T-helper 2 cell treated with Interferon-gamma antibody and Interleukin-4, amounts not matched to agents 100 ng/mL and 5 ng/mL, for 36 hours (primary cell): Measurements from ENCODE around the gene CNTN2. TPM values are rescaled to one million over a fixed set of nuclear protein-coding genes. Genes with fewer than 3 reads are reported as not detected.

ENCODE experiments used
- intact Hi-C: fragments of 100-400 bp; cut with micrococcal nuclease; formaldehyde crosslinking; loops from one replicate; pipeline ENCODE4 v1.15.1; 2023
- total RNA-seq: library from RNA; stranded (reverse); gene quantifications from 2 replicates; pipeline ENCODE4 v1.2.3, GENCODE V29; 2022

CNTN2 gene
- total RNA-seq, 1 donor from 2014 or later = not detected

DNA sequence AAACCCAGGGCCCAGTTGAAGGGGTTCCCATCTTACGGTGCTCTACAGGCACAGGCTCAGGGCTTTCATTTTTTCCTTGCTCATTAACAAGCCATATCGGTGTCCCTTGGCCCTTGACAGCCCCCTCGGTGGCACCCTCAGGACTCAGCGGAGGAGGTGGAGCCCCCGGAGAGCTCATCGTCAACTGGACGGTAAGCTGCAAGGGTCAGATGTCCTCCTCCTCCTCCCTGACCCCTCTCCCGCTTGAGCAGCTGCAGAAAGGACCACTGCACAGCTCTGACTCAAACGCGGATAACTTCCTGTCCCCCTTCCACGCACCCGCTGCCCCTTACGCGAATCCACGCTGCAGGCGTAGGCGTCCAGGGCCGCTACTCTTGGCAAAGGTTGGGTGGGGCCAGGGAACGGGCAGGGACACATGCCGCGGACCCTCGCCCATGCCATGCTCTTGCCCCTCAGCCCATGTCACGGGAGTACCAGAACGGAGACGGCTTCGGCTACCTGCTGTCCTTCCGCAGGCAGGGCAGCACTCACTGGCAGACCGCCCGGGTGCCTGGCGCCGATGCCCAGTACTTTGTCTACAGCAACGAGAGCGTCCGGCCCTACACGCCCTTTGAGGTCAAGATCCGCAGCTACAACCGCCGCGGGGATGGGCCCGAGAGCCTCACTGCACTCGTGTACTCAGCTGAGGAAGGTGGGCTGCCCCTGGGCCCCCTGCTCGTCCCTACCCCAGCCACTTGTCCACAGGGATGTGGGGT is 26.5 kb downstream of the CNTN2 start:
- intact Hi-C loops = no loop called here

DNA sequence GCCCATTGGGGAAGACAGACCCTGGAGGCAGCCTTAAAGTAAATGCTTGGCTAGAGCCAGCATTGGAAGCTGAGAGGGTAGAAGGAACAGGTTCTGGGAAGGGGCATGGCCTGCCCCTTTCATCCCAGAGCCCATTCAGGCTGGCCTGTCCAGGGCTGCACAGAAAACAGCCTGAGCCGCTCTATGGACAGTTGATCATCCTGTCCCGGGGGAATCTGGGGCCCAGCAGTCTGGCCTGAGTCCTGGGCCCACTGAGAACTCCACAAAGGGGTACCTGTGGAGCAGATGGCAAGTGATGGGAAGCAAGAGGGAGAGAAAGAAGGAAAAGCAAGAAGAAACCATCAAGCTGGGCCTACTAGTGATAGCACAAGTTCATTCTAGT is 28.0 kb downstream of the CNTN2 start:
- intact Hi-C loops = no loop called here

DNA sequence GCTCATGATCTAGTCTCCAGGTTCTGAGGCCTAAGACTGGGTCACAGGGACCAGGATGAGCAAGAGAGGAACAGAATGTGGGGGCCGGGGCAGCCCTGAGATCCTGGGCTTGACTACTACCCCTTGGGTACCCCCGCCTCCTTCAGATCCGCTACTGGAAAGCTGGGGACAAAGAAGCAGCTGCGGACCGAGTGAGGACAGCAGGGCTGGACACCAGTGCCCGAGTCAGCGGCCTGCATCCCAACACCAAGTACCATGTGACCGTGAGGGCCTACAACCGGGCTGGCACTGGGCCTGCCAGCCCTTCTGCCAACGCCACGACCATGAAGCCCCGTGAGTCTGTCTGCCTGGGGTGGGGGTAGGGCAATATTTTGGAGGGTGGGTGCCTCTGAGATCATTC is 28.8 kb downstream of the CNTN2 start:
- intact Hi-C loops = no loop called here

DNA sequence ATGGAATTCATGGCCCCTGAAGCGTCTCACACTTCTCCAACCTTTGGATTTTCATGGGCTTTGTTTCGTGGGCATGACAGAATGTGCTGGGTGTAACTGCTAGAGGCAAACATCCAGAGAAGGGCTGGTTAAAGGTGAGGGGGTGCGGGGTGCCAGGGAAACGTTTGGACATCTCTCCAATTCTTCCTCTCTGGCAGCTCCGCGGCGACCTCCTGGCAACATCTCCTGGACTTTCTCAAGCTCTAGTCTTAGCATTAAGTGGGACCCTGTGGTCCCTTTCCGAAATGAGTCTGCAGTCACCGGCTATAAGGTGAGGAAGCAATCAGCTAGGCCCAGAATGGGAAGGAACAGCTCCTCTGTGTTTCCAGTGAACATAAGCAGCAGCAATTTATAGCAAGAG is 29.3 kb downstream of the CNTN2 start:
- intact Hi-C loops = no loop called here

DNA sequence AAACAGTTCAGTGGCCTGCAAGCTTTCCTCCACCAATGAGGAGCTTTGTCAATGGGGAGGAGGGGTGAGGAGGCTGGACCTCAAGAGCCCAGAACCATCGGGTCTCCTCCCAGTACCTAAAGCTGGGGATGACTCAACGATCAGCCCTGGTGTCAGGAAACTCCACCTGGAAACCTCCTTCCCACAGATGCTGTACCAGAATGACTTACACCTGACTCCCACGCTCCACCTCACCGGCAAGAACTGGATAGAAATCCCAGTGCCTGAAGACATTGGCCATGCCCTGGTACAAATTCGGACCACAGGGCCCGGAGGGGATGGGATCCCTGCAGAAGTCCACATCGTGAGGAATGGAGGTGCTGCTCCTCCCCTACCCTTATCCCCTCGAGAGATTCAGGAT is 29.9 kb downstream of the CNTN2 start:
- intact Hi-C loops = no loop called here

DNA sequence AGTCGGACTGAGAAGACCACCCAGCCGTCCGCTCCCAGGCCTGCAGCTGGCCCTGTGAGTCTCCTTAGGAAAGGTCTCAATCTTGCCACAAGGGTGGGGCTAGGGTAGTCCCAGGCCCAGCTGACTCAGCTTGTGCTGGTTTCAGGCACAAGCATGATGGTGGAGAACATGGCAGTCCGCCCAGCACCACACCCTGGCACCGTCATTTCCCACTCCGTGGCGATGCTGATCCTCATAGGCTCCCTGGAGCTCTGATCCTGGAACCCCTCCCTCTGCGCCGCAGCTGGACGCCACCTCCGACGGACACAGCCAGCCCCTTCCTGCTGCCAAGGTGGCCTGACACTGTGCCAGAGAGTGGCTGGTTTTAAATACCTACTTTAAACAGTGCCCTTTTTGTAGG is 30.5 kb downstream of the CNTN2 start:
- intact Hi-C loops = no loop called here

DNA sequence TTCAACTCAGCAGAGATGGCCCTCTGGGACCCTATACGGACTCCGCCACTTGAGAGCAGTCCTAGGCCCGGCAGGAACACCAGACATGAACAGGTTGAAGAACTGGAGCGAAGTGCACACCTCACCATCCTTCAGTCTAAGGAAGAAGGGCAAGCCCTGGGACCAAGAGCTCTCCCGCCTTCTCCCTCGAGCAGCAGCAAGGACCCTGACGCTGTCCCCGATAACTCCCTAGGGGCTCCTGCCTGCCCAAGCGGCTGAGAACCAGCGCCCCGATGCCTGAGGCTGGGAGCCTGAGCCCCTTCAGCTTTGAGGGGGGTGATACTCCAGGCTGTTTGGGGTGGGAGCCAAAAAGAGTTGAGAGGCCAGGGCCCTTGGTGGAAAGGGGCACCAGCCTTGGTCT is 31.1 kb downstream of the CNTN2 start:
- intact Hi-C loops = no loop called here

DNA sequence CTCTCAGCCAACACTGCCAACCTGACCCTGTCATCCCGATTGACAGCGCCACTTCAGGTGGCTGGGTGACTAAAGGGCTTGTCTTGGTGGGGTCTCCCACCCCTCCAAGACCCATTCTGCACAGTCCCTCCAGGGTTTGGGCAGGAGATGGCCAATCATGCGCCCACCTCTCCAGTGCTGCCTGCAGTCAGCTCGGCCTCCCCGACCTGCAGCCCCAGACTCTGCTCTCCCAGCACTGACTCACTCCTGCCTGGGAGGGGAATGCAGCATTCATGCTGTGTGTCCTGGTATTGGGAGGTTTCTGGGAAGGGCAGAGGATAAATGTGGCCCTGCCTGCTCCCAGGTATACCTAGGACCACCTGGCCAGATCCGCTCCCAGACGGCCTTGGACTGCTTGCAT is 31.5 kb downstream of the CNTN2 start:
- intact Hi-C loops = no loop called here

DNA sequence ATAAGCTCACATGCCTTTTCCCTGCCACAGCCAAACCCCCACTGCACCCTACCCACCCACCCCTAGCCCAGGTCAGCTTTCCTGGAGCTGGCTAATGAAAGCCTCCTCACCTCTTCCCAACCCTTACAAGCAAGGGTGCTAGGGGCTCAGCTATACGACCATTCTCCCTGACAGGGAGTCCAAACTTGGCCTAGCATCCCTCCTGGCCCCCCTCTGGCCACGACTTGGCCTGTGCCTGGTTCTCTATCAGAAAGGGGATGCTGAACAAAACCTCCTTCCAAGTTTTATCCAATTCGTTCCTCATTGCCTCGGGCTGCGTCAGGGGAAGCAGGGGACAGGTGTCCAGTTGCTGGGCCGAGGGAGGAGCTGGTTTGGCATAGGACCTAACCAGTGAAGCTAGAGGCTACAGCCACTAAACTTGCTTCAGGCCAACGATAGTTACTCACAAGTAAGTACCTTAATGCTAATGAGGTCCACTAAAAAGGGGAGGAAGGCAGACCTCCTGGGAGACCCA is 32.7 kb downstream of the CNTN2 start:
- intact Hi-C loops = no loop called here

DNA sequence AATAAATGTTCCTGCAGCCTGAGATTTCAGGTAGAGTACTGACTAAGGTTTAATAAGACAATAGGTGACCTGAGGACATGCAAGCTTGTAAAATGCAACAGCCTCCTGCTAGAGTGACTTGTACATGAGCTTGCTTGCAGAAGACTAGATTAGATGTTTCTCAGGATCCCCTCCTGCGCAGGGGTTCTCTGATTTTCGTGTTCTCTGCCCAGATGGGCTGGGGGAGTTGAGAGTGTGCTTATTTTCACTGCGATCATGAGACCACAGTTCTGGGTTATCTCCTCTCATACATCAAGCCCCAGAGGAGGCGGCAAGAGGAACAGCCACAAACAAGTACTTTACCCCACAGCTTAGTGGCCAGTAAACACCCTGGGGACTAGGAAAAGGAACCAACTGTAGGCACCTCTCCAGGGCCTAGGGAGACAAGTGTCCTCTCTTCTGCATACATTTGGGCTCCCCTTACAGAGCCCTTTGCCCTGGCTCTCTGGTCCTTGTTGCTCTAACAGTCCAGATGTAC is 33.3 kb downstream of the CNTN2 start:
- intact Hi-C loops = no loop called here

DNA sequence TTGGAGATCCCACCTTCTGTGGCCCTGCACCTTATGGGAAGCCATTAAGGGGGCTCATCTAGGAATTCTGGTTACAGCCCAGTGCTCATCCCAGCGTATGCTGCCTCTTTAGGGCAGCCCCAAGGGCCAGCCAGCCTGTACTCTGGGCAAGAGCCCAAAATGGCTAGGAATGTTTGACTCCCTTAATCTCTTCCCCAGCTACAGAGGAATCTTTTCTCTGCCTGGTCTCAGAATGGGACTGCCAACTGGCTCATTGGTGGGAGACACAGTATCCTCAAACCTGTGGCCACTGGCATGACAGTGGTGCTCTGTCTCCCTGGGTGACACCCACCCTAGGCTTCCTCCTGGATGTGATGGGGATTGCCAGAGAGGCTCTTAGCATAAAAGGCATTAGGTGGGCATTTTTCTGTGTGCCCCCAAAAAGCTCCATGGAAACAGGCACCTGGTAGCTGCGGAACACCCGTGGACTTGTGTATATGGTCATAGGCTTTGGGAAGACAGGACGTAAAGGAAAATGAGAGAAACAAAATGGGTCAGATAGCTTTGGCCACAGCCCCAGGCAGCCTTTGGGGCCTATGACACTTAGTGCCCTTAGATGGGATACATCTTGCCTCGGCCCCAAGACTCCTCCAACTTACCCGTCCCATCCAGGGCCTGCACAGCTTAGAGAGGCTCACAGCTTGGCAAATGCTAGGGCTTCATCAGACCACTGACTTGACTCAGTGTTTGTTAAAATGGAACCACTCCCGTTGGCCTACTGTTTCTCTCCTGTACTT is 34.3 kb downstream of the CNTN2 start:
- intact Hi-C loops = no loop called here

DNA sequence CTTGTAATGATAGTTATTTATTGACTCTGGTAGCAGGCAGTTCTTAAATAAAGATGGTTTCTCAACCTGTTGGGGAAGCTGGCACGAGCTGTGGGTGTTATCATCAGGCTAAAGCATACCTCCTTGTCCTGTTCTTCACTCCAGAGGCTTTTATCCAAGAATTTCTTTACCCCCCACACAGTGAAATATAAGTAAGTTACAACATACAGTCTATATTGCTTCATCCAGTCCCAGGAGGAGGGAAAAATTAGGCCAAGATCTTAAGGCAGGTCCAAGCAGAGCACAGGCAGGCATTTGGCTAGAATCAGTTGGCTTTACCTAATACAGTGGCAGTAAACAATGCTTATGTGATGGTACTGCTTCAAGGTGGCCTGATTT is 34.9 kb downstream of the CNTN2 start:
- intact Hi-C loops = no loop called here

DNA sequence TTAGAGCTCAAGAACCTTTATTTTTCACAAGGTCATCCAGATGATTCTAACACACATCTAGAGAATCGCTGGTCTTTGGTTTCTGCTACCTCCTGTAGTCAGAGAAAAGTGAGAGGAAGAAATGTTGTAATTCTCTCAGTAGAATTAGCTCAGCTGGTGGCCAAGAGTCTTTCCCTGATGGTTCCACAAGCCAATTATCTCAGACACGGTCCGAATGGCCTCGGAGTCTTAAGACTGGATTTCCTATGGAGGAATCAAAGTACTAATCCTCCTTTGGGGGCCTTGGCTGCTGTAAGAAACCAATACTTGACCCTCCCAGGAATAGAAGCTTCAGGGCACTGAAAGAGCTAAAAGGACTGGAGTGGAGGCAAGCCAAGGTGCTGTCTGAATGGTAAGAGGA is 39.4 kb downstream of the CNTN2 start:
- intact Hi-C loops = no loop called here

DNA sequence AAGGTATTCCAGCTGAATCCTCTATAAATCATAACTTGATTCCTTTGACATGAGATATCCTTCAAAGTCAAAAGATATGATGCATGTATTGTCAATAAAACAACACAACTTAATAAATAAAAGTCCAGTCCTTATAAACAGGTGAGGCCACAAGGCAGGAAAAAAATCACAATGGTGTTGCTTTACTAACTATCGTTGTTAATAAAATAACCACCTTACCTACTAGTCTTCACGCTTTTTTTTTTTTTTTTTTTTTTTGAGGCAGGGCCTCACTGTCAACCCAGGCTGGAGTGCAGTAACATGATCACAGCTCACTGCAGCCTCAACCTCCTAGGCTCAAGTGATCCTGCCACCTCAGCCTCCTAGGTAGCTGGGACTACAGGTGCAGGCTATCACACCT is 41.3 kb downstream of the CNTN2 start, which contains the start of gene TMEM81:
TSS of gene TMEM81 (minus strand) at position 101 of the 400 bp plus-strand sequence. CDS start 140 bp downstream, outside the sequence.
- intact Hi-C loops = no loop called here

DNA sequence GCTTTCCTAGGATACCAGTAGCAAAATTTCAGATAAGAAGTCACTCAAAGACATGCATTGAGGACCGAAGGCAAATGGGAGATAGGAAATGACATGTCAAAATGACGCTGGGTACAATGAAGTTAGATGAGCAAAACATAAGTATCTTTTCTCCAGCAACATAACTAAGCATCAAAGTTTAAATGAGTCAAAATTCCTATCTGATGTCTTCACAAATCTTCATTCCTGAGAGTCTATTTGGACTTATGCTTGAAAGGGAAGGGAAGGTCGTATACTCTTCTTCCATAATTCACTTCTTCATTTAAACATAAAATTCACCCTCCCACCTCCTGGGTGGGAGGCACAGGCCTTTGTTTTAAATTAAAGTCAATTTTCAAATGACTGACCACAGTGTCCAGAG is 45.3 kb downstream of the CNTN2 start:
- intact Hi-C loops = no loop called here

DNA sequence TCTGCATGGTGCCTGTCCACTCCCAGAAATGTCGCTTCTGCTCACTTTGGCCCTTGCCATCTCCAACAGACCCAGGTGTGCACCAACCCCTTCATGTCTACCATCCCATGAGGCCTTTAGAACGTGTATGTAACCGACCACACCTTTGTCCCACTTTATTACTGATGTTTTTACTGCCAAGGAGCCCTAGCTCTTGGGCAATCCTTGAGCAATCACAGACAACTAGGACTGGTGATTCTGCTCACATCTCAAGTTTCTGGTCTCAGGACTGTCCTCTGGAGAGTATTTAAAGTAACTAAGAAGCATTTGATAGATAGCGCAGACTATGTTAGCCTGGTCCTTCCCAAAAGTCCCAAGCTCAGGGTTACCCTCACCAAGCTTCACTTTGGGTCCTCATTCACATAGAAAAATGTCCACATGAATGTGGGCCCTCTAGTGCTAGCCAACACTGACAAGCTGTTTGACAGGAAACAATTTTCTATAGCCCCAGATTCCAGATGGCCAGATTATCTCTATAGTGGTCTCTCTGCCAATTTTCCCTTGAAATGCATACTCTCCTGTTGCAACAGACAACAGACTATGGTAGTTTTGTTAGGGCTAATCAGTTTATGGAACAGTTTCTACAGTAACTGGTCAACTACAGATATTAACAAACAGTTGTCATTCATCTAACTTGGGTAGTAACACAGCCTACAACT is 48.2 kb downstream of the CNTN2 start:
- intact Hi-C loops = no loop called here

DNA sequence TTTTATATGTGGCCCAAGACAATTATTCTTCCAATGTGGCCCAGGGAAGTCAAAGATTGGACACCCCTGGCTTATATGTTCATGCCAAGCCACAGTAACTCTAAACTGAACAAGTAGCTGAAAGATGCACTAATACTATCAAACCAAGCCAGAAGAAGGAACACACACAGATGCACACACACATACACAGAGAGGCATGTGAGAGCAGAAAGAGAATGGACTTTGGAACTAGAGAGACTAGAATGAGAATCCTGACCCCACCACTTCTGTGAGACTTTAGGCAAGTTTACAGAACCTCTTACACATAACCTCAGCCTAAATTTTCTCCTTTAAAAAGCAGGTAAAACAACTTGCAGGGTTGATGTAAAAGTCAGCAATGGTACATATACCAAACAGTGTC is 52.4 kb downstream of the CNTN2 start:
- intact Hi-C loops = no loop called here

DNA sequence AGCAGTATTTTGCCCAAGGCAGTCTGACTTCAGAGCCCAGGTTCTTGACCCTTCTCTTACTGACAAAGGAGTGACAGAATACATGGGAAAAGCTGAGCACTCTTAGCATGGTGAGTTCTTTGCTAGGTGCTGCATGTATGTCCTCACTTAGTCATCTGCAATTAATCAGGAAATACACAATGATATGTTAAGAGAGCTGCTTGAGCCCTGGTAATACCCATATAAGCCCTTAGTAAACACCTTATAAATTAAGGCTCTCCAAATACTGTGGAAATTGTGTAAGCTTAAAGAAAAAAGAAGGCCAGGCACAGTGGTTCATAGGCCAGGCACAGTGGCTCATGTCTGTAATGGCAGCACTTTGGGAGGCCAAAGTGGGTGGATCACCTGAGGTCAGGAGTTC is 55.2 kb downstream of the CNTN2 start:
- intact Hi-C loops = no loop called here

DNA sequence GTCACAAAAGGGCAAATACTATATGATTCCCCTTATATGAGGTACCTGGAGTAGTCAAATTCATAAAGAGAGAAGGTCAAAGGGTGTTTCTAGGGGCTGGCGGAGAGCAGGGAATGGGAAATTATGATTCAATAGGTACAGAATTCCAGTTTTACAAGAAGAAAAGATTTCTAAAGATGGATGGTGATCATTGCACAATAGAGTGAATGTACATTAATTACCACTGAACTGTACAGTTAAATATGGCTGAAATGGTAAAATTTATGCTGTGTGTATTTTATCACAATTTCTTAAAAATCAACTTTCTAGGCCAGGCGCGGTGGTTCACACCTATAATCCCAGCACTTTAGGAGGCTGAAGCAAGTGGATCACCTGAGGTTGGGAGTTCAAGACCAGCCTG is 59.4 kb downstream of the CNTN2 start:
- intact Hi-C loops = no loop called here

DNA sequence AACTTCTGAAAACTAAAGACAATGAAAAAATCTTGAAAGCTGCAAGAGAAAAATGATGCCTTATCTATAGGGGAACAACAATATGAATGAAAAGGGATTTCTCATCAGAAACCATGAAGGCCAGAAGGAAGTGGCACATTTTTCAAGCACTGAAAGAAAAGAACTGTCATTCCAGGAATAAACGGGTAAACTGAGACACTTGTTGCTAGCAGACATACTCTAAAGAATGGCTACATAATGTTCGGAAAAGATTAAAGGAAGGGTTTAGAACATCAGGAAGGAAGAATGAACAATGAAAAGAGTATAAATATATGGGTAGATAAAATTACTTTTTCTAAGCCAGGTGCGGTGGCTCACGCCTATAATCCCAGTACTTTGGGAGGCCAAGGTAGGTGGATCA is 64.3 kb downstream of the CNTN2 start:
- intact Hi-C loops = no loop called here

DNA sequence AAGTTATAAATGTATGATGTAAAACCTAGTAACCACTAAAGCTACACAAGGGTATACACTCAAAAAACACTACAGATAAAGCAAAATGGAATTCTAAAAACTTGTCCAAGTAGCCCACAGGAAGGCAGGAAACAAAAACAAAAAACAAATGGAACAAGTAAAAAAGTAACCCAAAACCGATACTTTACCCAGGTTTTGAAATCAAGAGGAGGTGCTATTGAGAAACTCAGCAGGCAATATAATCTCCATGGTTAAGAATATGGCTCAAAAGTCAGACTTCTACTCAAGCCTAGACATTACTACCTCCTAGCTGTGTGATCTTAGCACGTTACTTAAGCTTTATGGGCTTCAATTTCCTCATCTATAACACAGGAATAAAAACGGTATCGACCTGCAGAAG is 65.5 kb downstream of the CNTN2 start:
- intact Hi-C loops = no loop called here

DNA sequence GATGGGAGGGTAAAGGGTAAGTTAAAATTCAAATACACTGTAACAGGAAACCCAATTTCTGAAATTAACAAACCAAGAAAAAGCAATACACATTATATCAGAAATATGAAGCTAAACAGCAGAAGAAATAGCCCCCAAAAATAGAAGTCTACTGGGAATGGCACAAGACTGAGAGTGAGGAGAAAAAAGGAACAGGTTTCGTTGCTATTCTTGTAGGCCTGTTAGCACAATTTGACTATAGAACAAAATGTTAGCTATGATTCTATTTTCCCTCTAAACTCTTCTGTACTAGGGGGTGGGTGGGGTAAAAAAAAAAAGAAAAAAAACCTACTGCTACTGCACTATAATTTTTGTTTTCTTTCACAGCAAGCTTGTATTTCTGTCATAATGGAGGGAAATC is 66.3 kb downstream of the CNTN2 start:
- intact Hi-C loops = no loop called here
